Glutamatergic neuron (in vitro differentiated cells): ENCODE measurements around the gene KLRF1. TPM values are rescaled to one million over a fixed set of nuclear protein-coding genes. Genes with fewer than 3 reads are reported as not detected.

Experiments used
- DNase-seq: peaks from one replicate; pipeline ENCODE4 v3.0.0; 2022
- H3K27ac Mint-ChIP-seq: one replicate; pipeline ENCODE4 v1.8.0; 2020; ENCODE audit warnings: mild to moderate bottlenecking, mixed read lengths, inconsistent platforms; ENCODE audit not compliant: unreplicated experiment
- H3K27me3 Mint-ChIP-seq: one replicate; pipeline ENCODE4 v1.8.0; 2020; ENCODE audit warnings: mild to moderate bottlenecking, moderate library complexity, mixed read lengths, inconsistent platforms; ENCODE audit not compliant: unreplicated experiment
- H3K36me3 Mint-ChIP-seq: one replicate; pipeline ENCODE4 v1.8.0; 2020; ENCODE audit warnings: mild to moderate bottlenecking, mixed read lengths, inconsistent platforms; ENCODE audit not compliant: unreplicated experiment
- H3K4me1 Mint-ChIP-seq: one replicate; pipeline ENCODE4 v1.8.0; 2020; ENCODE audit warnings: mild to moderate bottlenecking, low read depth, mixed read lengths, inconsistent platforms; ENCODE audit not compliant: unreplicated experiment
- H3K4me3 Mint-ChIP-seq: one replicate; pipeline ENCODE4 v1.8.0; 2020; ENCODE audit warnings: mild to moderate bottlenecking, mixed read lengths, inconsistent platforms; ENCODE audit not compliant: unreplicated experiment
- H3K9me3 Mint-ChIP-seq: one replicate; pipeline ENCODE4 v1.8.0; 2020; ENCODE audit warnings: mild to moderate bottlenecking, moderate library complexity, mixed read lengths, inconsistent platforms; ENCODE audit not compliant: unreplicated experiment
- CTCF ChIP-seq: fragments of 200-600 bp; sonication (generic); IDR thresholded peaks from one replicate; pipeline ENCODE4 v1.5.0; 2021; ENCODE audit not compliant: partially characterized antibody, unreplicated experiment
- total RNA-seq: library from RNA; stranded (reverse); fragmentation: NEBNext Ultra II Directional; extraction: Animal tissue kit (Norgen Biotek cat#: 25700); gene quantifications from one replicate; pipeline ENCODE4 v1.2.1, GENCODE V29; 2021; ENCODE audit not compliant: unreplicated experiment

KLRF1 gene
- total RNA-seq, 1 donor from 2014 or later: not detected

DNA sequence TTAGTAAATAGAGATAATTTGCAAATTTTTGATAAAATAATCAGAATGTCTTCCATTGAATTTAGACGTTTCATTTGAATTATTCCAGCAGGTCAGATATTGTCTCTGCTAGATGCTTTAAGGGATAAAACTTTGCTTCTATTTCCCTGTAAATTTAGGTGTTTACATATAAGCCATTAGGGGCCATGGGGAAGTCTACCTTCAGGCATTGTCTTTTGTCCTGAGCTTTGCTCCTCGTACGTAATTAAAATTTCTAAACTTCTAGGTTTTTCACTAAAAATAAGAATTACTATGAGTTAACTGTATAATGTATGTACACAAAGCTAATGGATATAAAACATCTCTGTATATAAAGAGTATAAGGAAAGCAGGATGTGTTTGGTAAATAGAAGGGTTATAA lies 42.5 kb upstream of the KLRF1 start:
- H3K4me3 Mint-ChIP-seq: no peak overlapping the region

DNA sequence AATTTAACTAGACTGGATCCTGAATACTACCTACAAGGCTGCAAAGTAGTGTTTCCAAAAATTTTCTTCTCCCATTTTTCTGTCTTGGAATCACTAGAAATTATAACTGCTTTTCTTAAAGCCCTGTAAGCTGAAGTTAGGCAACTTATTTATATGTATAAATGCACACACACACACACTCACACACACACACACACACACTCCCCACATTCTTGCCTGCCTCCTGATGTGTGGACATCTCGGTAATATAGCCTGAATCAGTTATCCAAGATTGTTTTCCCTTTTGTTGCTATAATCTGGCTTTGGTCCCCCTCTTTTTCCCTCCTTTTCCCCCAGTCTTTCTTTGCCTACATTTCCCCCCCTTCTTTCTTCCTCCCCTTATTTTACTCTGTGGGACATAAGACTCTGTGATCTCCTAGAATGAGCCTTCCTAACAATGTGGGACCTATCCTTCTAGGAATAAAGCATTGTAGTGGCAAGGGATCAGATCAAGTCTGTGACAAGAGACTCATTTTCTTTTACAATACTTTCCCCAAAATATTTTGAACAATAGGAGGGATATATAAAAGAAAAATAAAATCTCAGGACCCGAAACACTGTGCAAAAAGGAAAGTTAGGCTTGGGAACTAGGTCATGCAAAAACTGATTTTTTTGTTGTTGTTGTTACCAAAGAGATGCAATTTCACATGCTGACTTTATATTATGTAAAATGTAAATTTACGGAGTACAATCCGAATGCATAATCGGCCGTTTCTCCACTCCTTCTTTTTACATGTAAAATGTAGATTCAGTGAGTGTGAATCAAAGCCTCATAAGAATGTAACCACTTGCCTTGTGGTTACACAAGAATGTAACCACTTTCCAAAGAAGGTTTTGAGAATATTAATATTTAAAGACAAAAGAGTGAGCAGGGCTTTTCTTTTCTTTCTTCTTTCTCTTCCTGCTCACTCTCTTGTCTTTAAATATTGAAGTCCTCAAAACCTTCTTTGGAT lies 40.3 kb upstream of the KLRF1 start:
- peaks cover 4% of the 10 kb centered on the region for H3K27me3 Mint-ChIP-seq
- H3K36me3 Mint-ChIP-seq: no peaks in the 10 kb centered on the region
- DNase-seq: no peak
- no peaks in the 10 kb centered on the region for H3K4me1 Mint-ChIP-seq
- no peak overlapping the region for H3K4me3 Mint-ChIP-seq
- no peak overlapping the region for H3K27ac Mint-ChIP-seq
- peaks cover 2% of the 10 kb centered on the region for H3K9me3 Mint-ChIP-seq
- TF ChIP-seq CTCF: no peak

More for the DNA sequence above, 42.5 kb upstream of the KLRF1 start:
- H3K36me3 Mint-ChIP-seq: no peaks in the 10 kb centered on the region
- H3K4me1 Mint-ChIP-seq: no peaks in the 10 kb centered on the region
- DNase-seq: no peak
- peaks cover 4% of the 10 kb centered on the region for H3K27me3 Mint-ChIP-seq
- H3K9me3 Mint-ChIP-seq: no peaks in the 10 kb centered on the region
- no peak overlapping the region for H3K27ac Mint-ChIP-seq
- no peak for TF ChIP-seq CTCF

DNA sequence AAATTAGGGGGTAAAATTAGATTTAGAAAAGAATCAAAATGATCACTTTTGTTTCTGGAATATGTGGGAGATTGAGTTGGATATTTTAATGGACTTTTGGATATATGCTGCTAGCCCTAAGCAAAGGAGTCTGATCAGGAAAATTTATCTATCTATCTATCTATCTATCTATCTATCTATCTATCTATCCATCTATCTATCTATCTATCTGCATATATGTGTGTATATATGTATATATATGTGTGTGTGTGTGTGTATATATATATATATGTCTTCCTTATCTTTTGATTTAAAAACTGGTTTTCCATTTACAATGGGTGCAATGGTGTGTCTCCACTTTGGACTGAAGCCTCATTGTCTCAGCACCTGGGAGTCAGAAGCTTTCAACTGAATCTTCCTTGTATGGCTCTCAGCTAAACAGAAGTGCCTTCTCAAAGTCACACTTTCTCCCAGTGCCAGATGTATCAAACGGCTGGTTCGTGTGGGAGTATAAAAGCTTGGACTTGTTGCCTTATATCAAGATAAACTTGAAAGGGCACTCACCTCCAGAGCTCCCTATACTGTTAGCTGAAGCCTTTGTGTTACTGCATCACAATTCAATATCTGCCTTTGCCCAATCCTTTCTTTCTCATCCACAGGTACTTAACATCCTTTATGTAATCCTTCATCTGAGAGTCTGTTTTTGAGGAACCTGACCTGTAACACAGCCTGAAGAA lies 34.9 kb upstream of the KLRF1 start:
- Mint-ChIP-seq H3K4me1 (no peaks in the 10 kb centered on the region), H3K9me3 (peaks cover 2% of the 10 kb centered on the region), H3K27ac (no peak overlapping the region), H3K4me3 (no peak overlapping the region), H3K36me3 (no peaks in the 10 kb centered on the region), H3K27me3 (no peaks in the 10 kb centered on the region)
- TF ChIP-seq CTCF: no peak
- no peak for DNase-seq

DNA sequence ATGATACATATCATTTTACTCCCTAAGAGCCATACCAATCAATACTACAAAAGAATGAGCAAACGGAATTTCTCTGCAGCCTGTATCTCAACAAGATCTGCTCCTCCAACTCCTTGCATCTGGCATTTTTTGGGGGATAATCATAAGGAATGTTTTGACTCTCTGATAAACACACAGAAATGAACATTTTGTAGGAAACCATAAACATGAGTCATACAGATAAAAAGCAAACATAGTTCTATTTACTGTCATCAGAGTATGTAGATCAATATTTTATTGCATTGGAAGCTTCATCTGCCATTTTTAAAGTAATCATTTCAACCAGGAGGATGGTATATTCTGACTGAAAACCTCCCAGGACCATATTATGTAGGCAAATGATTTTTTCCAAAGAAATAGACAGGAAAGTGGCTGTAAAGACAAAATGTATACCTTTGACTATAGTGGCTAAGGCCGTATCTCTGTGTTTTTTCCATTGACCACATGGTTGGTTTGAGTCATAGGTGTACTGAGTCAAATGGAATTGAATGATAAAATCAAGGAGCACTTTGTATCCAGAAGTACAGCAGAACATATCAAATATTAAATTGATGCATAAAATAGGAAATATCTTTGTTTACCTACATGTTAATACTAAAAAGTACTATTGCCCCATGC lies 34.2 kb upstream of the KLRF1 start:
- Mint-ChIP-seq H3K27ac (no peak overlapping the region), H3K4me1 (no peaks in the 10 kb centered on the region), H3K4me3 (no peak overlapping the region), H3K36me3 (no peaks in the 10 kb centered on the region), H3K27me3 (no peaks in the 10 kb centered on the region), H3K9me3 (peaks cover 2% of the 10 kb centered on the region)
- TF ChIP-seq CTCF: no peak
- DNase-seq: no peak
